Endodermal cell (in vitro differentiated cells): ENCODE measurements around the gene MGLL. TPM values are rescaled to one million over a fixed set of nuclear protein-coding genes. Genes with fewer than 3 reads are reported as not detected.
A peak's percentile ranks its signal among the peaks of the same experiment; 100 is the strongest.

Experiments used
- DNase-seq: peaks from one replicate; pipeline ENCODE4 v3.0.0-alpha.2; 2017
- H3K27ac ChIP-seq: 2 replicates; pipeline ENCODE4 v1.5.1; 2013; ENCODE audit warnings: mild to moderate bottlenecking, low read depth, low read length, moderate library complexity
- H3K27me3 ChIP-seq: 2 replicates; pipeline ENCODE4 v1.6.1; 2013; ENCODE audit warnings: mild to moderate bottlenecking, low read length, moderate library complexity; ENCODE audit not compliant: insufficient read depth, control insufficient read depth, poor library complexity, severe bottlenecking
- H3K36me3 ChIP-seq: 2 replicates; pipeline ENCODE4 v1.7.0; 2013; ENCODE audit warnings: mild to moderate bottlenecking, low read length, moderate library complexity; ENCODE audit not compliant: control insufficient read depth, insufficient read depth
- H3K4me1 ChIP-seq: one replicate; pipeline ENCODE4 v1.7.0; 2013; ENCODE audit warnings: low read length; ENCODE audit not compliant: control insufficient read depth, insufficient read depth
- H3K4me3 ChIP-seq: 2 replicates; pipeline ENCODE4 v1.5.1; 2013; ENCODE audit warnings: mild to moderate bottlenecking, low read length, moderate library complexity
- H3K9ac ChIP-seq: 2 replicates; pipeline ENCODE4 v1.6.1; 2013; ENCODE audit warnings: mild to moderate bottlenecking, low read length, moderate library complexity; ENCODE audit not compliant: poor library complexity, severe bottlenecking; ENCODE audit errors: extremely low read depth
- H3K9me3 ChIP-seq: 2 replicates; pipeline ENCODE4 v1.6.1; 2013; ENCODE audit warnings: mild to moderate bottlenecking, low read length, moderate library complexity; ENCODE audit not compliant: control insufficient read depth
- H3K27ac Mint-ChIP-seq: 2 replicates; pipeline ENCODE4 v1.8.0; 2020; ENCODE audit warnings: mixed read lengths
- H3K27me3 Mint-ChIP-seq: 2 replicates; pipeline ENCODE4 v1.8.0; 2021; ENCODE audit warnings: mild to moderate bottlenecking, mixed read lengths; ENCODE audit not compliant: insufficient read depth
- H3K36me3 Mint-ChIP-seq: 2 replicates; pipeline ENCODE4 v1.8.0; 2020; ENCODE audit warnings: low read depth, mixed read lengths
- H3K4me1 Mint-ChIP-seq: 2 replicates; pipeline ENCODE4 v1.8.0; 2020; ENCODE audit warnings: mixed read lengths
- H3K4me3 Mint-ChIP-seq: 2 replicates; pipeline ENCODE4 v1.8.0; 2020; ENCODE audit warnings: mild to moderate bottlenecking, moderate library complexity, mixed read lengths
- H3K9me3 Mint-ChIP-seq: 2 replicates; pipeline ENCODE4 v1.8.0; 2020; ENCODE audit warnings: mild to moderate bottlenecking, mixed read lengths
- CTCF ChIP-seq: fragments of 200-600 bp; sonication (generic); conservative IDR thresholded peaks from 2 replicates; pipeline ENCODE4 v1.5.0; 2021; ENCODE audit warnings: antibody characterized with exemption, mild to moderate bottlenecking
- WGBS, 2 experiments: methylation state at CpG; one replicate each; pipeline versions ENCODE4 v1.1.5 to v1.1.7; 2013; ENCODE audit warnings: missing lambda C conversion rate in 2 of 2, mixed read lengths in 1 of 2; ENCODE audit not compliant: insufficient coverage in 1 of 2, insufficient read length in 1 of 2; 5-methylcytosine and 5-hydroxymethylcytosine counted together
- total RNA-seq, 2 donors: library from RNA; stranded (reverse); fragmentation: NEBNext Ultra II Directional in 1 of 2; extraction: Animal tissue kit (Norgen Biotek cat#: 25700) in 1 of 2; gene quantifications; 2 replicates in 1 of 2; 3 replicates in 1 of 2; pipeline ENCODE4 v1.2.1, GENCODE V29; 2021

The MGLL gene
- total RNA-seq, 2 donors from 2014 or later: 0.22 TPM; not detected in 1

DNA sequence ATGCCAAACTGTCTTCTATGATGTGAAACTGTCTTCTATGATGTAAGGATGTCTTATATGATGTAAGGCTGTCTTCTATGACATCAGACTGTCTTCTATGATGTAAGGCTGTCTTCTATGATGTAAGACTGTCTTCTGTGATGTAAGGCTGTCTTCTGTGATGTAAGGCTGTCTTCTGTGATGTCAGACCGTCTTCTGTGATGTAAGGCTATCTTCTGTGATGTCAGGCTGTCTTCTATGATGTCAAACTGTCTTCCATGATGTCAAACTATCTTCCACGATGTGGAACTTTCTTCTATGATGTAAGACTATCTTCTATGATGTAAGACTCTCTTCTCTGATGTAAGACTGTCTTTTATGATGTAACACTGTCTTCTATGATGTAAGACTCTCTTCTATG lies 27.9 kb downstream of the MGLL start:
- no peaks in the 10 kb centered on the region for H3K27me3 Mint-ChIP-seq
- WGBS, 2 experiments: 75 to 87% methylated on average over 1 to 2 of the region's 2 CpGs
- peaks cover 9% of the 10 kb centered on the region for H3K4me1 Mint-ChIP-seq

GRCh38 chr3:127792541-127793292 lies 29.6 kb downstream of the MGLL start:
- no peaks in the 10 kb centered on the region for H3K9me3 ChIP-seq
- H3K9me3 Mint-ChIP-seq: no peaks in the 10 kb centered on the region
- no peak overlapping the region for H3K27ac ChIP-seq
- no peak overlapping the region for H3K9ac ChIP-seq
- H3K27ac Mint-ChIP-seq: no peak overlapping the region
- H3K27me3 Mint-ChIP-seq: no peaks in the 10 kb centered on the region
- no peaks in the 10 kb centered on the region for H3K27me3 ChIP-seq
- DNase-seq: no peak
- H3K4me3 Mint-ChIP-seq: no peak overlapping the region
- no peaks in the 10 kb centered on the region for H3K36me3 Mint-ChIP-seq
- no peak for TF ChIP-seq CTCF
- H3K4me1 ChIP-seq: no peaks in the 10 kb centered on the region
- 95 to 96% methylated on average over 9 to 18 of the region's 18 CpGs for WGBS, 2 experiments
- H3K4me3 ChIP-seq: no peak overlapping the region
- no peaks in the 10 kb centered on the region for H3K36me3 ChIP-seq
- peaks cover 9% of the 10 kb centered on the region for H3K4me1 Mint-ChIP-seq

More for the DNA sequence above, 27.9 kb downstream of the MGLL start:
- DNase-seq: no peak
- Mint-ChIP-seq H3K27ac (no peak overlapping the region), H3K36me3 (no peaks in the 10 kb centered on the region), H3K9me3 (no peaks in the 10 kb centered on the region), H3K4me3 (no peak overlapping the region)
- Histone ChIP-seq H3K36me3 (no peaks in the 10 kb centered on the region), H3K4me1 (no peaks in the 10 kb centered on the region), H3K4me3 (no peak overlapping the region), H3K27ac (no peak overlapping the region), H3K9ac (no peak overlapping the region), H3K27me3 (no peaks in the 10 kb centered on the region), H3K9me3 (no peaks in the 10 kb centered on the region)
- TF ChIP-seq CTCF: no peak

GRCh38 chr3:127791221-127791913 lies 30.9 kb downstream of the MGLL start:
- Mint-ChIP-seq H3K36me3 (no peaks in the 10 kb centered on the region), H3K4me3 (no peak overlapping the region), H3K27ac (peak overlapping the region; percentile 52), H3K4me1 (peaks cover 9% of the 10 kb centered on the region), H3K9me3 (no peaks in the 10 kb centered on the region), H3K27me3 (peaks cover under 1% of the 10 kb centered on the region)
- no peaks in the 10 kb centered on the region for H3K4me1 ChIP-seq
- H3K27me3 ChIP-seq: no peaks in the 10 kb centered on the region
- TF ChIP-seq CTCF: peak; percentile 71
- H3K9me3 ChIP-seq: no peaks in the 10 kb centered on the region
- H3K4me3 ChIP-seq: no peak overlapping the region
- H3K9ac ChIP-seq: no peak overlapping the region
- no peak overlapping the region for H3K27ac ChIP-seq
- 66 to 70% methylated on average over 7 to 9 of the region's 9 CpGs for WGBS, 2 experiments
- peak; percentile 84 for DNase-seq
- no peaks in the 10 kb centered on the region for H3K36me3 ChIP-seq
